Stomach (tissue), 4 donors: ENCODE measurements around the gene EVL.

Source experiments
- CTCF ChIP-seq, 7 experiments: fragments of 450-650 bp in 4 of 7; fragments of 200-600 bp in 3 of 7; sonication (generic) in 3 of 7; IDR thresholded peaks; one replicate each; pipeline ENCODE4 v1.5.1; 2016 to 2019; ENCODE audit warnings: antibody characterized with exemption in 7 of 7, control low read depth in 2 of 7, mild to moderate bottlenecking in 1 of 7
- EP300 ChIP-seq: sonication (generic); formaldehyde crosslinking; IDR thresholded peaks from one replicate; pipeline ENCODE4 v1.6.1; 2017; ENCODE audit warnings: antibody characterized with exemption
- POLR2A ChIP-seq, 4 donors: fragments of 450-650 bp; IDR thresholded peaks; one replicate each; pipeline ENCODE4 v1.6.1; 2016; ENCODE audit warnings: antibody characterized with exemption in 4 of 4, control low read depth in 2 of 4, mild to moderate bottlenecking in 1 of 4, moderate library complexity in 1 of 4
- POLR2AphosphoS5 ChIP-seq, 3 donors: sonication (generic); formaldehyde crosslinking; IDR thresholded peaks; one replicate each; pipeline ENCODE4 v1.6.1; 2016; ENCODE audit warnings: antibody characterized with exemption in 3 of 3

GRCh38 chr14:100058777-100059437 is 6.3 kb upstream of the EVL start:
- TF ChIP-seq CTCF (IDR thresholded peaks at IDR 0.05) (no peak), POLR2AphosphoS5 (IDR thresholded peaks at IDR 0.05) (no peak), POLR2A (IDR thresholded peaks at IDR 0.05) (no peak), EP300 (no peak)
